GM18858 (cell line): ENCODE data around the gene CDH13.
"Not testable (repeated sequence)": the region's sequence is repeated elsewhere in the genome, so short reads cannot be mapped to it uniquely, and the experiment has no call there.

Experiments
- ATAC-seq: cut with Tn5 transposase; IDR thresholded peaks from one replicate; pipeline ENCODE4 v1.9.1; 2021; ENCODE audit not compliant: unreplicated experiment

The CDH13 gene

DNA sequence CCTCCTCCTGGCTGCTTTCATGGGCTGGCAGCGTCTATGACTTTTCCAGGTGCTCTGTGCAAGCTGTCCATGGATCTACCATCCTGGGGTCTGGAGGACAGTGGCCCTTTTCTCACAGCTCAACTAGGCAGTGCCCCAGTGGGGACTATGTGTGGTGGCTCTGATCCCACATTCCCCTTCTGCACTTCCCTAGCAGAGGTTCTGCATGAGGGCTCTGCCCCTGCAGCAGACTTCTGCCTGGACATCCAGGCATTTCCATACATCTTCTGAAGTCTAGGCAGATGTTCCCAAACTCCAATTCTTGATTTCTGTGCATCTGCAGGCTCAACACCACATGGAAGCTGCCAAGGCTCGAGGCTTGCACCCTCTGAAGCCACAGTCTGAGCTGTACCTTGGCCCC is 307.2 kb downstream of the CDH13 start:
- ATAC-seq: not testable (repeated sequence)

DNA sequence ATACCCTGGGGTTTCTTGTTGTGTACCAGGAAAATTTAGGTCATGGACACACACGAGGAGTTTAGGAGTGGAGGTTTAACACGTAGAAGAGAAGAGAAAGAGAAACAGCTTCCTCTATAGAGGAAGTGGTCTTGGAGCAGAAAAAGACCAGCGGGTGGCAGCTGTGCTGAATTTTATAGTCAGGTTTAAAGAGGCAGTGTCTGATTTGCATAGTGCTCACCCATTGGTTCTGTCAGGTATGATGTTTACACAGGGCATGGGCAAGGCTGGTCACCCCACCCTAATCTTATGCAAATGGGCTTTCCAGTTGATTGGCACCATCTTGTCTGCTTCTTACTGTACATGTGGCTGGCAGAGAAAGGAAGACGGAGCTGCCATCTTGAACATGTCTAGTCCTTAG is 309.0 kb downstream of the CDH13 start:
- no peak for ATAC-seq

DNA sequence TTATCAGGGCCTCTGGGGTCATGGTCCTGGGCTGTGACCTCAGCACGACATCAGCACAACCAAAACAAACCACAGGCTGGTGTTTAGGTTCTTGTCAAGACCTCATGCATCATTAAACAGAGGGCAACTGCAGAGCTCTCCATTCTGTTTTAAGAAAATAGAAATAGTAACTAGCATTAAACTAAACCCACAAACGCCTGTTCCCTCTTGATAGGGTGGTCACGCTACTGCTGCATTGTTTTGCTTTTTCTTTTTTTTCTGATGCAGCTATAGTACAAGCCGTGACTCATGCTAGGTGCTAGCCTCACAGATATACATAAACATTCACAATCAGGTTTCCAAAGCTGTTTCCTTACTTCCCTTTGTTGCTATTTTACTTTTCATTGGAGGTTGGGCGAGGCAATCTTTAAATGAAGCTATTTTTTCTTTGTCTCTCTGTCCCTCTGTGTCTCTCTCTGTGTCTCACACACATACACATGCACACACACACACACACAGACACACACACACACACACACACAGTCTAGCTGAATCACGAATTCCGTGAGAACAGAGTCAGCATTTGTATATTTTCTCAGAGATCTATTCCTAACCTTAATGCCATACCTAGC is 310.3 kb downstream of the CDH13 start:
- ATAC-seq: no peak

DNA sequence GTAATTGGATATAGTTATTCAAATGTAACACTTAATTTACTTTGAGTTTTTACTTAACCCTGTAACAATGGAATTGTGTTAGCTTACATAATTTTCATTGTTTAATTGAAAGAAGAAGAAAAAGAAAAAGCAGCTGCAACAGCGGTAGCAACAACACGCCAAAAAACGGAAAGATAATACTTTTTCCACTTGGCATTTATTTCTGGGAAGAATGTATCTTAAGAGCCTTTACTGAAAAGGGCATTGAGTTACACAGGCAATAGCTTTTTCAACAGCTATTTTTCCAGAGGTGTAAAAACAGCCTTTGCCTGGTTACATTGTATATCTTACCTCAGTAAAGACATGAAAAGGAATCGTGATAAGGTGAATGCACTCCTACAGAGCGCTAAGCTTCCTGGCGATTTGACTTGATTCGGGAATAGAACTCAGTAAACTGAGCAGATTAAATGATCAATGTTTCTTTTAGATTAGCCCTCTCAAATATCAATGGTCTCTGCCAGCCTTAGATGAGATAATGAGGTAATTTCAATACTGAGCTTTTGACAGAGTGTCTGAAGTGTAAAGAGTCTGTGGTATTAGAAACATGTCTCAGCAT is 311.3 kb downstream of the CDH13 start:
- no peak for ATAC-seq

DNA sequence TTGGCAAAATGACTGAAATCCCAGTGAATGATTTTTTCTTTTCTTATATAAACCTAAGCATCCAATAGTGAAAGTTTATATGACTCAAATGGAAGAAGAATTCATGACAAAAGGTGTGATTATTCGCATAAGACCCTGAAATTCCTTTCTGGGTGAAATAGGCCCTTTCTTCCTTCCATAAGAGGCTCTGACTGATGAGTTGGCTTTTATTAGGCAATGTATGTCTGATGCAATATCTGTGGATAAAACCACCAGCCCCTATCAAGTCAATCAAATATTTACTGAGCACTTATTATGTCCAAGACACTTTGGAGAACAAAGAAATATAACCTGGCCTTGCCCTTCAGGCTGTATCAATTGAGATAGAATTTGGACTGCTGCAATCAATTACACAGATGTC is 316.6 kb downstream of the CDH13 start:
- no peak for ATAC-seq

DNA sequence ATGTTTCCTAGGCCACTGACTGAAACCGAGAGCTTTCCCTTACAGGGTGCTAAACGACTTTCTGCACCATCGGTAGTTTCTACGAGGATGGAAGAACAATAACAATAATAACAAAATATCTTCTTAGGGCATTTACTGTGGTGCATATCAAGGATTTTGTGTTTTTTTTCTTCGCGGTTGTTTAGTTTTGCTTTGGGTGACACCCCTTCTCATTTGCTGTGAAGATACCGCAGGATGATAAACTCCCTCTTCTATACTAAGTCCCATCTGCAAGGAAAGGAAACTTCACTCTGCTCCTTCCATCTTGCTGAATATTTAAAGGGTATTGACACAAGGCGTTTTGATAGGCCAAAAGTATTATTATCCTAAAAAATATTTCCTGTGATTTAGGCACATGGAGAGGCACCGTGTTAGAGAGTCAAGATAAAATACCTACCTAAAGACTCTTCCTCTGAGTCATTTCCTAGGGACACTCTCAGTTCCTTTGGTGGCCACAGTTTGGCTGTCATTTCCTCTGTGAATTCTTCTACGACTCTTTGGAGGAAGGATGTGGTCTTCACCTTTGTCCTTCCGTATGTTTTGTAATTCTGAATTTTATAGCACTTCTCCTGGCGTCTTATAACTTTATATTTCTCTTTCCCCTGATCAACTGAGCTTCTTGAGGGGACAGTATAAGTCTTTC is 318.8 kb downstream of the CDH13 start:
- ATAC-seq: no peak

DNA sequence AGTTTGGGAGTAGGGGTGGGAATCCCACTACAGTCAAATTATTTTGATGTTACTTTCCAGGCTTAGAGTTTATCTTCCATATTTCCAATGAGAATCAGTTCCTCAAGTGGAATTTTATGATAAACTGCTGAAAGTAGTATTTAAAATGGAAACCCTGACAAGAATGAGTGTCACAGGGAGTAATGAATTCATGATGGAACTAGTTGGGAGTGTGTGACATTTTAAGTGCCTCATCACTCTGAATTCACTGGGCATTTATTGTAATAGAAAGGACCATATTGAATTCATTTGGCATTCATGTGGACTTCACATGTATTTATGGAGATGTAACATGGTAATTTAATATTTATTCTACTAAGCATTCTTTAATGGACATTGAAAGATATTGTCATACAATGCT is 320.9 kb downstream of the CDH13 start:
- ATAC-seq: no peak

DNA sequence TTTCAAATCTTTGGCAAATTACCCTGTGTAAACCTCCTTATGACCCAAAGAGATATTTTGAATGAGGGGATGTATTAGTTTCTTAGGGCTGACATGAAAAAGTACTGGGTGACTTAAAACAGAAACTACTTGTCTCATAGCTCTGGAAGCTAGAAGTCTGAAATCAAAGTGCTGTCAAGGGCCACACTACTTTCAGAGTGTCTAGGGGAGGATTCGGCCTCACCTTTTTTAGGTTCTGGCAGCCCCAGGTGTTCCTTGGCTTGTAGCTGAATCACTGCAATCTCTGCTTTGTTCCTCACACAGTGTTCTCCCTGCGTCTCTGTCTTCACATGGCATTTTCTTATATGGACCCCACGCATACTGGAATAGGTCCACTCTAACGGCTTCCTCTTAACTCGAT is 322.2 kb downstream of the CDH13 start:
- no peak for ATAC-seq

DNA sequence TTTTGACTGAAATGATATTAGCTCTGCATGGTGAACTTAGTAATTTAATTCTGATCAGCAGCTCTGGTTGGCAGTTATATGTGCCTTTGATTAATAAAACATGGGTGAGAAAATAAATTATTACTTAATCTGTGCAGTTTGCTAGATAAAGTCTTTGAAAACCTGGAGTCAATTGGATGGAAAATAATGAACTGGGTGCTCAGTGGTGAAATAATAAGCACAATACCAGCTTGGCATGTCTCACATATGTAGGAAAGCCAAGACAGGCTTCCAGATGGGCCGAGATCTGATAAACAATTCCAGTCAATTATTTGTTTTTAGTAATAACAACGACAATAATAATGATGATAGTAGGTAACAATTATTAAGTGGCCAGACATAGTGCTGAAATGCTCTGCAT is 326.7 kb downstream of the CDH13 start:
- no peak for ATAC-seq

DNA sequence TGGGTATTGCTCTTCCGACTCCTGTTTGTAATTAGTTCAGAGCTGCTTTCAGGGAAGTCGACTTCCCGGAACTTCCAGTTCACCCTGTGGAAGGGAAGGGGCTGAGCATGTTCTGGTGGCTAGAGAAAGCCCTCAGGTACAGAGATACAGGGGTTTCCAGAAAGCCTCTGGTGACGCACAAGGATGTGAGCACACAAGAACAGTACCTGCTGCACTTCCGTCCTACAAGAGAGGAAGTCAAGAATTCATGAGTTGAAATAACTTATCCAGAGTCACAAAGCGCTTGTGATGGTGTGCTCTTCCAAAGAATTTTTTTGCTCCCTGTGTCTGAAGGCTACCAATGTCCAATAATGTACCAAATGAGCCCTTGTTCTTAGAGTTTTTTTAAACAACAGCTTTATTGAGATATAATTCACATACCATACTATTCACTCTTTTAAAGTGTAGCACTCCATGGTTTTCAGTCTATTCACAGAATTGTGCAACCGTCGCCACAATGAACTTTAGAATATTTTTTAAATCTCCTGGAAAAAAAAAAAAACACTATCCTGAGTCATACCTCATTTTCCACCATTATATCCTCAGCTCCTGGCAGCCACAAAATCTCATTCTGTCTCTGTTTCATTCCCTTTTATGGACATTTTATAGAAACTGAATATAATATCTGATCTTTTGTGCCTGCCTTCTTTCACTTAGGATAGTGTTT is 327.6 kb downstream of the CDH13 start:
- ATAC-seq: no peak

DNA sequence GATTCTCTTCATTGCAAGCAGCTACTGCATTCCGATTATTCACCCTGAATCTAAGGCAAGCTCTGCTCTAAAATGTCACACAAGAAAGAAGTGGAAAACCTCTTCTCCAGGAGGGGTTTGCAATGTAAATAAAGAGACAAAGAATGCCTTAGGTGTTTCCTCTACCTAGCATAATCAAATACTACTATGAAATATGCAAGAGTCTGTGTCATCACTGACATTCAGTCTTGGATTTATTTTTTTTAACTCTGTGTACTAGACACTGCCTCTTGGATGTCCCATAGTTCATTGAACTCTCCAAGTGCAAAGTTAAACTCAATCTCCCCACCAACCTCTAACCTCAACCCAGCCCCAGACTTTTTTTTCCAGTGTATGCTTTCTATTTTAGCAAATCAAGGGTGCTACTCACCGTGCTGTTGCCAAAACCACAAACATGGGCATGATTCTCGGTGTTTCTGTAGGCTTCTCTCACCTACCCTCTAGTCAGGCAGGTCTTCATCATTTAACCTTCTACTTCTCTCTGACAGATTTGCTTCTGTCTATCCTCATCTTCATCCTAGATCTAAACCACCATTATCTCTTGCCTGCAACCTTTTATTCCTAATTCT is 329.1 kb downstream of the CDH13 start:
- ATAC-seq: no peak

DNA sequence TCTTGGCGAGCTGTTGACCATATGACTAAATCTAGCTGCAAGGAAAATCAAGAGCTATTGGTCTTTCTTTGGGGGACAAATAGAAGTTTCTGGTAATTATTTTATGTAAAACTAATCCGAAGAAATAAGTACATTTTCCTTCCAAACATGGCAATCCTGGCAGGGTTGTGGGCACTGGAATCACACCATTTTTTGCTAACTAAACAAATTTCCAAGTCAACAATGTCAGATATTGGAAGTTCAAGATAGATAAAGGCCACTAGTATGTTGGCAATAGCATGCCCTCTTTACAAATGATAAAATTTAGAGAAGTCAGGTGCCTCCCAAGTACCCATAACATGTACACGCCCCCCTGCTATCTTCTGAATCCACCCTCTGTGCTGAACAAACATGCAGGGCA is 330.4 kb downstream of the CDH13 start:
- ATAC-seq: no peak

DNA sequence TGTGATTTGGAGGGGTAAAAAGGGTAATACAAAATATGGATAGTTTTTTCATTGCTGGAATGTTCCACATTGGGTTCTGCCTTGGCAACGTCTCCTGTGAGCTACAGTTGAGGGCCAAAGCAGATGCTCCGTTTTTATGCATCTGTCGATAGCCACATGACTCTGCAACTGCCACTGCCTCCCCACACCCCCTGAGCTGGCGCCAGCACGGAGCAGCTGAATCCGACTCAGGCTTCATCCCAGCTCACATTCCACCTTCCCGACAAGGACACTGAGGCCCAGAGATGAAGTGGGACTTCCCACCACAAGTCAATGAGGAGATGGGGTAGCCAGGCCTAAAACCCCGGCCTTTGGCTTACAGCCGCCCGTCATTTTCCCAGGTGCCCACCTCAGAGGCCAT is 334.1 kb downstream of the CDH13 start:
- no peak for ATAC-seq

DNA sequence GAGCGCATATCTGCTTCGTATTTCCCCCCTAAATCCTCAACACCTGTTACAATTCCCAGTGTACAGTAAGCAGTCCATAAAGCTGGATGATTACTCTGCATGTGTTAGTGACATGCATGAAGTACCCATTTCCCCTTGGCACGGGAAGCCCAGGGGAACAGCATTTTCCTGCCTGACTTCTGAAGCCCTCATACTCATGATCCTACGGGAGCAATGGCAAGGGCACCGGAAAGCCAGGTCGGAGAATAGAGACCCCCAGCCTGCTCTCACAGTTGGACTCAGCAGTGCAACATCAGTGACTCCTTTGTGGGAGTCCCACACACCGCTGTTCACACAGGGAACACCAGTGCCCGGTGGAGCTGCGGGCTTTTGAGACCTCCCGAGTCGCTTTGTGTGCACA is 336.9 kb downstream of the CDH13 start:
- no peak for ATAC-seq

DNA sequence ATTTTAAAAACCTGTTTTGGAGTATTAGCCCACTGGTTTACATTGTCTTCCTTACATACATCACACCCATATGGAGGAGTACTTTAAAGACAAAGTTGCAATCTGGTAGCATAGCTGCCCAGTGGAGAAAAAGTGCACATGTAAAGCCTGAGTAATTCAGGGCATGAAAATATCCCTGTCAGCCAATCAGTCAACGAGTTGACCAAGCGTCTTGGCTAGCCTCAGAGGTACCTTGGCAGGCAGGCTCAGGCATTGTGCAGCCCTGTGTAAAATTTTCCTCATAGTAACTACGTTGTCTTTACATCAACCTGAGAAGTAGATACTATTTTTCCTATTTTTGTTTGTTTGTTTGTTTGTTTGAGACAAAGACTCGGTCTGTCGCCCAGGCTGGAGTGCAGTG is 339.0 kb downstream of the CDH13 start:
- ATAC-seq: no peak

DNA sequence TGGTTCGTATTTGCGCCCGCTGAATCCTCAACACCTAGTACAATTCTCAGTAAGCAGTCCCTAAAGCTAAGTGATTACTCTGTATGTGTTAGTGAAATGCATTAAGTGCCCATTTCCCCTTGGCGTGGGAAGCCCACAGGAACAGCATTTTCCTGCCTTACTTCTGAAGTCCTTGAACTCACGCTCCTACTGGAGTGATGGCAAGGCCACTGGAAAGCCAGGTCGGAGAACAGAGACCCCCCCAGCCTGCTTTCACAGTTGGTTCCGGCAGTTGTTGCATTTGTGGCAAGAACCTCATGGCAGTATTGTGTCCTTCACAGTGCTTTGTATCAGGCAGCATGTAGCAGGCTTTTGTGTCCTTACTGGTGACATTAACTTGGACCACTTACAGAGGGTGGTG is 340.7 kb downstream of the CDH13 start:
- ATAC-seq: no peak

DNA sequence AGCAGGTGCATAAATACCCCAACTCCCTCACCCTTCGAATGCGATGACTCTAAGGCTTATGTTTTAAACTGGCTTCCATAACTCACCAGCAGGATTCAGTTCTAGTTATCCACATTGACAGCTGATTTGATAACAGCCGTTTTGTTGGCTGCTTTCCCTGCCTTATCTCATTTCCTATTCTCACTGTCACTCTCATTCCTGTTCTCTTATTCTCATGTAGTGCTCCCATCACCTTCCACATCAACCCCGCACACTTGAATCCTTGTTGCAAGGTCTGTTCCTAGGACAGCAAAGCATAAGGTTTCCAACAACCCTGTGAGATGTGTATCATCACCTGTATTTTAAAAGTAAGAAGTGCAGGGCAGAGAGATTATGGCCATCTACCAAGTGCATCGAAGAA is 344.4 kb downstream of the CDH13 start:
- no peak for ATAC-seq

DNA sequence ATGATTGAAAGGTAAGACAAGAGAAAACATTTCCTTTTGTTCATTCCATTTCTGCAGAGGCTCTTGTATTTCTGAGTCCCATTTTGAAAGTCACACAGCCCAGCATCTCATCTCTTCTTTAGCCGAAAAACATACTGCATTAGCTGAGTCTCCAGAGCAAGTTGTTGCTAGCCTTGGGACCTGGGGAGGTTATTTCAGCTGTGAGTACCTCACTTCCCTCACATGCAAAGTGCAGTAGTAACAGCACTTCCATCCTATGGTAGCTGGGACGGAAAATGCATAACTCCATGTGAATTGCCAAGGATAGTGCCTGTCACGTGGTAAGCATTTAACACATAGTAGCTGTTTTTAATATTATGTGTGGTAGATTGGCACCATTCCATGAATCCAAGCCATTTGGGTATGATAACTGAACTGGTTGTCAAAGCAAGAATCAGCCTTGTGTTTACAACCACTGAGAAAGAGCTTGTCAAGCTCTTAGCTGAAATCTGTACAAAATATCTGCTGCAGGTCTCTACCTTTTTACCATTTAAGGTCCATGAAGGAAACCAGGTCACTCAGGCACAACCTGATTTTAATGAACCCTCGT is 345.7 kb downstream of the CDH13 start:
- ATAC-seq: no peak

DNA sequence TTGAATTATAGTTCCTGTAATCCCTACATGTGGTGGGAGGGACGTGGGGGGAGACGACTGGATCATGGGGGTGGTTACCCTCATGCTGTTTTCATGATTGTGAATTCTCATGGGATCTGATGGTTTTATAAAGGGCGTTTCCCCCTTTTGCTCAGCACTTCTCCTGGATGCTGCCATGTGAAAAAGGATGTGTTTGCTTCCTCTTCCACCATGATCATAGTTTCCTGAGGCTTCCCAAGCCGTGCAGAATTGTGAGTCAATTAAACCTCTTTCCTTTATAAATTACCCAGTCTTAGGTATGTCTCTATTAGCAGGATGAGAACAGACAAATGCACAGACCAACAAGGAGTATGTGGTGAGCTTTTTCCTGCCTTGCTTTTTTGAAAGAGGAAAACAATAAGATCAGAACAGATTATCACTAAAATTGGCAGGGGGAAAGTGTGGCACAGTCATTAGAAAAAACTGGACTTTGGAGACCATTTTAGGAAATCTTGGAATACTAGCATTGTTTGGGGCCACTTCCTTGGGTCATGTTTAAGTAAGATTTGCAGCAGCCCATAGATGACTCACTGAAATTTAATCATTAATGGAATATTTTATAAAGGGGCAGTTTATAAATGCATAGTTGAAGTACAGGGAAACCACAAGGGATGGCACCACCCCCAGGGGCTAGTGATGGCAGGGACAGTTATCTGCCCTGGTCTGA is 352.8 kb downstream of the CDH13 start:
- ATAC-seq: no peak

DNA sequence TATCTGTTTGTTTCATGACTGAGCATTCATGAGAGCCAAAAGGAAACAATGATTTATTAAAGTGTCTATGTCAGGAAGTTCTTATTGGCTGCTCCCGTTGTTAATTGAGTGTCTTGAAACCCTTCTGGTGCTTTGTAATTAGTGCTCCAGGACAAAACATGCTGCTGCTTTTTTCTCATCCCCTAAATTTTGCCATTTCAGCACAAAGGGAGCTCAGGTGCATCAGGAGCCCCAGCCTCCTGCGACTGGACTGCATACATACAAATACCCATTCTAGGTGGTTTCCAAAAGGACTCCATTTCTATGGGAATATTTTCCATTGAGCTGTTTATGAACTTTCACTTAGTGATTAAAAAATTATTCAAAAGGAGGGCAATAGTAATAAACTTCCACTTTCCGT is 354.0 kb downstream of the CDH13 start:
- no peak for ATAC-seq

DNA sequence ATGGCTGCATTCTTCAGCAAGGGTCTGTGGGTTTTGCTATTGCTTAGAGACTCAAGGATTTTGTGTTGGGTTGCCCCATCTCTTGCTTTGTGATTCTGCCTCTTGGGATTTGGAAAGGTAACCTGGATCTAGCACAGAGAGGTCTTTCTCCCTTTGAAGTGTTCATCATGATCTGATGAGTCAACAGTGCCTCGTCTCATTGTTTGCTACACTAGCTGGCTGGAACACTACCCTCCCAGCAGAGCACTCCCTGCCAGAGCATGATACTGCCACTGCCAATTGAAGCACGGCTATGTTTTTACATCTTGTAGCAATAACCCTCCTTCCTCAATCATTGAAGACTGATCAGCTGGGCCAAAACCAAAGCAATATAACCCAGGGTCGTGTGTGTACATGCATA is 361.0 kb downstream of the CDH13 start:
- ATAC-seq: no peak
